GM19324 (cell line): ENCODE results near the gene CYTH2.
"Not testable (repeated sequence)": the region's sequence is repeated elsewhere in the genome, so short reads cannot be mapped to it uniquely, and the experiment has no call there.

ENCODE experiments used
- ATAC-seq: cut with Tn5 transposase; IDR thresholded peaks from one replicate; pipeline ENCODE4 v1.9.1; 2021; ENCODE audit warnings: mild to moderate bottlenecking, moderate library complexity; ENCODE audit not compliant: unreplicated experiment, low FRiP score

The CYTH2 gene

DNA sequence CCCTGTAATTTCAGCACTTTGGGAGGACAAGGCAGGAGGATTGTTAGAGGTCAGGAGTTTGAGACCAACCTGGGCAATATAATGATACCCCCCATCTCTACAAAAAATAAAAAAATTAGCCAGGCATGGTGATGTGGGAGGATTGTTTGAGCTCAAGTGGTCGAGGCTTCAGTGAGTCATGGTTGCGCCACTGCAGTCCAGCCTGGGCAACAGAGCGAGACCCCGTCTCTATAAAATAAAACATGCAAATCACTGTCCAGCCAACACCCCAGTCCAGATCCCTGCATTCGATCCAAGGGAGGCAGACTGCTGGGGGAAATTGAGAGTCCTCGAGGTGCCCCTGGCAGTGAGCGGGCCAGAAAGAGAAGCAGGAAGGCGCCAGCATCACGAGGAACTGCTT lies 7.0 kb downstream of the CYTH2 start:
- no peak for ATAC-seq

DNA sequence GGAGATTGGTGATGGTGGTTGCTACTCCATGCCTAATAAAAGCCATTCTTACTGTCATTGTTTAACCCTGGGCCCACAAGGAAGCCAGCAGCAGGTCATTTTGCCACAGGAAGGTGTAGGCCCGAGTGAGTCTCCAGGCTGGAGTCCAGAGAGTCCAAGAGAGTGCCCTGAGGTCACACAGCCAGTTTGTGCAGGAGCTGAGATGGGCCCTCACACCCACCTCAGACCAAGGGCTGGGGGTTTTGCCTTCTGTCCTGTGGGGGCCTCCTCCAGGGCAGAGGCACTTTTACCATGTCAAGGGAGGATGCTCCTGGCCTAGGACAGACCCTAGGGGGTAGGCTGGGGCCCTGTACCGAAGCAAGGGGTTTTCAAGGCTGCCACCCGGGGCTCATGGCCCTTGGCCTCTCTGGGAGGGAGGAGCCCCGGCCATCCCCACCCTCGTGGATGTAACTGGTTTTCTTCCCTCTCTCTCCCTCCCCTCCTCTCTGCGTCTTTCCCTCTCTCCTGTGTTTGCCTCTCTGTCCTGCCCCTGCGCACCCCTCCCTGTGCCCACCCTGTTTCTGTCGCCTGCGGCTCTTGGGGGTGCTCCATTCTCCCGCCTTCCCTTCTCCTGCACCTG lies 8.0 kb downstream of the CYTH2 start:
- no peak for ATAC-seq

- no peak for ATAC-seq
Measured at GRCh38 chr19:48477698-48478338, 8.6 kb downstream of the CYTH2 start.

DNA sequence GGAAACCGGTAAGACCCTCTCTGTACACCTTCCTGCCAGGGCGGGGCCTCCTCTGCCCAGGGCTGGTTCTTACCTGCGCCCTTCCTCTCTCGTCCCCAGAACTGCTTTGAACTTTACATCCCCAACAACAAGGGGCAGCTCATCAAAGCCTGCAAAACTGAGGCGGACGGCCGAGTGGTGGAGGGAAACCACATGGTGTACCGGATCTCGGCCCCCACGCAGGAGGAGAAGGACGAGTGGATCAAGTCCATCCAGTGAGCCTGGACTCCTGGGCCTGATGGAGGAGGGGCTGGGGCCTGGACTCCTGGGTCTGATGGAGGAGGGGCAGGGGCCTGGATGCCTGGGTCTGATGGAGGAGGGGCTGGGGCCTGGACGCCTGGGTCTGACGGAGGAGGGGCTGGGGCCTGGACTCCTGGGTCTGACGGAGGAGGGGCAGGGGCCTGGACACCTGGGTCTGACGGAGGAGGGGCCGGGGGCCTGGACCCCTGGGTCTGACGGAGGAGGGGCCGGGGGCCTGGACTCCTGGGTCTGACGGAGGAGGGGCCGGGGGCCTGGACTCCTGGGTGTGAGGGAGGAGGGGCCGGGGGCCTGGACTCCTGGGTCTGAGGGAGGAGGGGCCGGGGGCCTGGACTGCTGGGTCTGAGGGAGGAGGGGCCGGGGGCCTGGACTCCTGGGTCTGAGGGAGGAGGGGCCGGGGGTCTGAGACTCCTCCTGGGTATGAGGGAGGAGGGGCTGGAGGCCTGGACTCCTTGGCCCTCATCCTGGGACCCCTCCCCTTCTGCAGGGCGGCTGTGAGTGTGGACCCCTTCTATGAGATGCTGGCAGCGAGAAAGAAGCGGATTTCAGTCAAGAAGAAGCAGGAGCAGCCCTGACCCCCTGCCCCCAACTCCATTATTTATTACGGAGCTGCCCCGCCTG lies 9.4 kb downstream of the CYTH2 start:
- no peak for ATAC-seq

DNA sequence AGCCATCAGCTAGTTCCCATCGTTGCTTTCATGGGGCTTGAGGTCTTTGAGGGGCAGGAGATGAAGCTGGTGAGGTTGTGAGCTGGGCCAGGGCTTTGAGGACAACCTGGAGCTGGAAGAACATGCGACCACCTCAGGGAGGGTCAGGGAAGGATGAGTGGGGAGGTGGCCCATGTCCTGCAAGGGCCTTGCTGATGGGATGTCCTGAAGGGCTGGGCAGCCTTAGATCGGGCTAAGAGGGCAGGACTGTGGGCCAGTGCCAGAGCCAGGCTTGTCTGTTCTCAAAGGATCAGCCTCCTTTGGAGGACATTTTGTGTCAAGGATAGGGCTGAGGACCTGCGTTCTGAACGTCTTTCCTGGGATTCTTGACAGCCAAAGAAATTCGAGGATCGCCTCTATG lies 10.5 kb downstream of the CYTH2 start:
- no peak for ATAC-seq

GRCh38 chr19:48480183-48480557 lies 11.0 kb downstream of the CYTH2 start:
- ATAC-seq: no peak

DNA sequence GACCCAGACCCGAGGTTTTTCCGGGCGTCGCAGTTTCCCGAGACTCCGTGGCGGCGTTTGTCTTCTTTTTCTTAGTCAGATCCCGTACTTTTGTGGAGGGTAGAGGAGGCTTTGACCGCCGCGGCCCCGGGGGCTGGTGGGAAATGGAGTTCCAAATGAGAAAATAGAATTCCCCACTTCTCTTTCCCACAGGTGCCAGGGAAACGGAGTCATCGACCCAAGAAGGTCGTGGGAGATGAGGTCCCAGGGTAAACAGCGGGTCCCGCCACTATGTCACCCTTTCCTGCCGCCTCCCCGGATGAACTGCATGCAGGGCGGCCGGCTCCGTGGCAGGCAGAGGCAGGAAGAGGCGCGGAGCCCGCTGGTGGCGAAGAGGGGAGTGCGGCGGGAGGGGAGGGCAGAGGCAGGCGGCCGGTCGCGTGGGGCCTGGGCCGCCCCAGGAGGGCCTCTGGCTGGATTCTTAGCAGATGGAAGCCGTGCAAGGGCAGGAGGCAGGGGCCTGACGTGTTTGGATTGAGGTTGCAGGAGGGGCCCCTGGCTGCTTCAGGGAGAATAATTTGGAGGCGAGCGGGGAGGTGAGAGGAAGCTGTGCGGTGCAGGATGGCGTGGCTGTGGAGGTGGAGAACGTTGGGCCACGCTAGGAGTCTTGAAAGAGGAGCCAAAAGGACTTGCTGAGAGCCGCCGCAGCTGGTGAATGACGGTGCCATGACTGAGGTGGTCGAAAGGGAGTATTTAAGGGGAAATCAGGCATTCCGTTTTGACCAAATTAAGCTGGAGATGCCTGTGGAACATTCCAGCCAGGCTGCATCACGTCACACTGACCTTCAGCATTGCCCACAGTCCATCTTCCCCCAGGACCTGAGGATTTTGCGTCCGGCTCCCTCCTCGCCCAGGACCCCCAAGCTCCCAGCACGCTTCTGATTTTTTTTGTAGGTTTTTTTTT lies 11.7 kb downstream of the CYTH2 start:
- ATAC-seq: no peak

DNA sequence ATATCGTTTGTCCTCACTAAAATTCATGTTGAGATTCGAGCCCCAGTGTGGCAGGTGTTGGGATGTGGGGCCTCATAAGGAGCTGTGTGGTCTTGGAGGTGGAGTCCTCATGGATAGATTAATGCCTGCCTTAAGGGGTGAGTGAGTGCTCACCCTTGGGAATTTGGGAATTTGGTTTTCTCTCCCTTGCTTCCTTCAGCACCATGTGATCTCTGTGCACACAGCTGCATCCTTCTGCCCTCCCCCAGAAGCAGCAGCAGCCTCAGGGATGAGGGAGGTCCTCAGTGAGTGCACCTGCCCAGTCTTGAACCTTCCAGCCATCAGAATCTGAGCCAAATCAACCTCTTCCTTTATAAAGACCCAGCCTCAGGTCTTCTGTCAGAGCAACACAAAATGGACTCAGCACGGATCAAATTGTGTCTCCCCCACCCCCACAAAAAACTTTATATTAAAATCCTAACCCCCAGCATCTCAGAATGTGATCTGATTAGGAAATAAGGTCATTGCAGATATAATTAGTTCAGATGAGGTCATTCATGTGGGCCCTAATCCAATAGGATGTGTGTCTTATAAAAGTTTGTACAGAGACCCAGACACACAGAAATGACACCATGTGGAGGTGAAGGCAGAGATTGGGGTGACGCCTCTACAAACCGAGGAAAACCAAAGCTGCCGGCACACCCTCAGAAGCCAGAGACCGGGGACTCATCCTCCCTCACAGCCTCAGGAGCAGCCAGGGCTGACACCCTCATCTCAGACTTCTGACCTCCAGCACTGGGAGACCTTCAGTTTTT lies 12.9 kb downstream of the CYTH2 start:
- ATAC-seq: no peak

DNA sequence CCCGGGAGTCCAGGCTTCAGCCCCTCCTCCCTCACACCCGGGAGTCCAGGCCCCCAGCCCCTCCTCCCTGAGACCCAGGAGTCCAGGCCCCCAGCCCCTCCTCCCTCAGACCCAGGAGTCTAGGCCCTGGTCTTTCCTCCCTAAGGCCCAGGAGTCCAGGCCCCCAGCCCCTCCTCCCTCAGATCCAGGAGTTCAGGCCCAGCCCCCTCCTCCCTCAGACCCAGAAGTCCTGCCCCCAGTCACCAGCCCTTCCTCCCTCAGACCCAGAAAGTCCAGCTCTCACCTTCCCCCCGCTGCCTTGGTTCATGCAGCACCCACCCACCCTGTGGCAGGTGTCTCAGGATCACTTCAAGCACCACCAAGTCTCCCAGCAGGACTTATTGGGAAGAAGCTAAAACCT lies 14.1 kb downstream of the CYTH2 start:
- no peak for ATAC-seq

DNA sequence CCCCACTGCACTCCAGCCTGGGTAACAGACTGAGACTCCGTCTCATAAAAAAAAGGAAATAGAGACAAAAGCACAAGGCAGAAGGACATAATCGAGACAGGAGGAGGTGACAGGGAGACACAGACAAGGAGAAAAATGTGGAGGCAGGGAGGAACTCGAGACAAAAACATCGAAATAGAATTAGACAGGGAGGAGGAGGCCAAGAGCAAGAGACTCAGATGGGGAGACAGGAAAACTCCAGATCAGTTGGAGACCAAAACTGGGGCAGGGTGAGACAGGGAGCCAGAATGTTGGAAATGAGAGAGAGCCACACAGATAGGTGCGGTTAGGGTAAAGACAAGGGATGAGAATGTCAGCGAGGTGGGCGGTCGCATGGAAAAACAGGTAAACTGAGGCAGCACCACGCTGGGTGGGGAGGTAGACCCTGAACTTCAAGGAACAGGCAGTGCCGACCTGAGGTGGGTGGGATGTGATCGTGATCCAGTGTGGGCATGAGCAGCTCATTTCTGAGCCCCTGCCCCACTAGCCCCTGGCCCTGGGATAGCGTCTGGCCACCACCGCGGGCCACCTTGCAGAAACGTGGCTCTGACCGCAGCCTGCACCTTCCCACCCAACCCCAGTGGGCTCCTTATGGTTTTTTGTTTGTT lies 15.2 kb downstream of the CYTH2 start:
- ATAC-seq: no peak

DNA sequence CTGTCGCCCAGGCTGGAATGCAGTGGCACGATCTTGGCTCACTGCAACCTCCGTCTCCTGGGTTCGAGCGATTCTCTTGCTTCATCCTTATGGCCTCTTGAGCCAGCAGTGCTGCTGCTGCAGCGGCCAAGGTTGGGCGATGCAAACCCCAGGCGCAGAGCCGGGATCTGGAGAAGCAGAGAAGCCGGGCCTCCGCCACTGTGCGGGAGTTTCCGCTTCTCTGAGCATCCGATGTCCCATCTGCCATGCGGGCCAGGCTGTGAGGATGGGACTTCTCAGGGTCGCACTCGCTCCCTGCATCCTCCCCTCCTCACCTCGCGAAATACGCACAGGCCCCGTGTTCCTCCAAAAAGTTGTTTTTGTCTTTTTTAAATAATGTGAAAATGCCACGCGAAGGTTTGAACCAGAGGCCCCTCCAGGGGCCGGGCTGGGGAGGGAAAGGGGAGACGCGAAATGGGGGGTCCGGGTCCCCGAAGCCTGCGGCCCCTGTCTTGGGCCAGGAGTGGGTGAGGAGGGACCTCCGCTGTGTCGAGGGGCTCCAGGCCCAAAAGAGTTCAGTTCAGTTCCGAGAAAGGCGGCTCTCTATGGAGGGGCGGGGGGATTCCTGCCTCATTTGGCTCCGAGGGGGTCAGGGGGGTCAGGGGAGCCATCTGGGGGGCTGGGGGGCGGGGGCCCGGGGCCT lies 15.9 kb downstream of the CYTH2 start:
- no peak for ATAC-seq

GRCh38 chr19:48486706-48487105 lies 17.5 kb downstream of the CYTH2 start:
- ATAC-seq: not testable (repeated sequence)

DNA sequence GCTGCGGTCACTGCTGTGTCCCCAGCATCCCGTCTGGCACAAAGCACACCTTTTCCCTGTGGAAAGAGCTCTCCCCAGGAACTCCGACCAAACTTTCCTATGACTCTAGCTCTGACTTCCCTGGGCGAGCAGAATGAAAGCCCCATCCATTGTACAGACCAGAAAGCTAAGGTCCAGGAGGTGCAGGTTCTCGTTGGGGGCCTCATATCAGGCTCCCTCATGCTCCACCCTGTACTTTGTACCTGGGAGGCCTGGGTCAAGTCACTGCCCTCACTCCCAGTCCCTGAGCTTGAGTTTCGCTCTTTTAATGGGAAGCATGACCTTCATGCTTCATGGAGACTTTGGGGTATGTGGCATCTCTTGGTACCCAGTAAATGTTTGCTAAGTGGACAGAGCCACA lies 18.4 kb downstream of the CYTH2 start:
- ATAC-seq: no peak

GRCh38 chr19:48487948-48488347 lies 18.8 kb downstream of the CYTH2 start:
- no peak for ATAC-seq

GRCh38 chr19:48488478-48488877 lies 19.3 kb downstream of the CYTH2 start:
- not testable (repeated sequence) for ATAC-seq

GRCh38 chr19:48489608-48490216 lies 20.5 kb downstream of the CYTH2 start:
- ATAC-seq: no peak

- ATAC-seq: no peak
Measured at GRCh38 chr19:48490981-48491792, 22.0 kb downstream of the CYTH2 start.

GRCh38 chr19:48491793-48492123 lies 22.6 kb downstream of the CYTH2 start:
- ATAC-seq: no peak
